ENCODE measurements around the gene COQ9. TPM values are rescaled to one million over a fixed set of nuclear protein-coding genes. Genes with fewer than 3 reads are reported as not detected.

COQ9 gene
- total RNA-seq, 2 donors from 2014 or later, result 29.5 to 33.5 TPM

GRCh38 chr16:57483725-57484514 is 36.6 kb downstream of the COQ9 start:
- TF ChIP-seq CTCF (IDR thresholded peaks at IDR 0.05), result no peak
- no peaks in the 10 kb centered on the region for H3K27me3 ChIP-seq (replicated peaks; ENCODE audit: insufficient read depth)
- ATAC-seq (ENCODE audit: insufficient number of reproducible peaks, low FRiP score, low read depth), result no peak
- H3K9me3 ChIP-seq, result no peaks in the 10 kb centered on the region
- DNase-seq (ENCODE audit: low spot score), result no peak
- H3K36me3 ChIP-seq, result no peaks in the 10 kb centered on the region
- H3K4me1 ChIP-seq (ENCODE audit: control insufficient read depth in 1 of 2, low read depth in 2 of 2), result peaks cover 12 to 58% of the 10 kb centered on the region in 2 donors
- H3K4me3 ChIP-seq, result no peak overlapping the region
- peak overlapping the region; percentile 16 to 92 for H3K27ac ChIP-seq

GRCh38 chr16:57484515-57485005 is 37.3 kb downstream of the COQ9 start:
- ATAC-seq (ENCODE audit: insufficient number of reproducible peaks, low FRiP score, low read depth), result no peak
- DNase-seq (ENCODE audit: low spot score), result no peak
- H3K9me3 ChIP-seq, result no peaks in the 10 kb centered on the region

GRCh38 chr16:57485091-57485915 is 38.0 kb downstream of the COQ9 start:
- Histone ChIP-seq H3K4me3 (peak overlapping the region; percentile 90), H3K4me1 (ENCODE audit: control insufficient read depth in 1 of 2, low read depth in 2 of 2) (peaks cover 8 to 44% of the 10 kb centered on the region in 2 donors), H3K9me3 (no peaks in the 10 kb centered on the region), H3K36me3 (no peaks in the 10 kb centered on the region), H3K27ac (peak overlapping the region; percentile 81 to 92), H3K27me3 (replicated peaks; ENCODE audit: insufficient read depth) (no peaks in the 10 kb centered on the region)
- DNase-seq (ENCODE audit: low spot score) (no peak), ATAC-seq (ENCODE audit: insufficient number of reproducible peaks, low FRiP score, low read depth) (no peak)
- TF ChIP-seq CTCF (IDR thresholded peaks at IDR 0.05), result no peak

More at GRCh38 chr16:57484515-57485005, 37.3 kb downstream of the COQ9 start:
- Histone ChIP-seq H3K27ac (peak overlapping the region; percentile 81 to 92), H3K36me3 (no peaks in the 10 kb centered on the region), H3K4me1 (ENCODE audit: control insufficient read depth in 1 of 2, low read depth in 2 of 2) (peaks cover 8 to 52% of the 10 kb centered on the region in 2 donors), H3K4me3 (peak overlapping the region; percentile 90), H3K27me3 (replicated peaks; ENCODE audit: insufficient read depth) (no peaks in the 10 kb centered on the region)
- no peak for TF ChIP-seq CTCF (IDR thresholded peaks at IDR 0.05)

GRCh38 chr16:57485916-57486857 is 38.9 kb downstream of the COQ9 start, which contains the start of gene DOK4:
Gene DOK4, minus strand, starts transcription at chr16:57486493. Its CDS starts 6,986 bp downstream, at chr16:57479507.
- no peaks in the 10 kb centered on the region for H3K27me3 ChIP-seq (replicated peaks; ENCODE audit: insufficient read depth)
- no peak for DNase-seq (ENCODE audit: low spot score)
- peak within 1 kb of the TSS; percentile 86 to 92 for H3K27ac ChIP-seq
- peak within 1 kb of the TSS; percentile 90 for H3K4me3 ChIP-seq
- TF ChIP-seq CTCF (IDR thresholded peaks at IDR 0.05), result no peak
- peaks cover 8 to 36% of the 10 kb centered on the region in 2 donors for H3K4me1 ChIP-seq (ENCODE audit: control insufficient read depth in 1 of 2, low read depth in 2 of 2)
- peak; percentile 57 for ATAC-seq (ENCODE audit: insufficient number of reproducible peaks, low FRiP score, low read depth)
- H3K36me3 ChIP-seq, result no peaks in the 10 kb centered on the region
- no peaks in the 10 kb centered on the region for H3K9me3 ChIP-seq

Data from thoracic aorta (tissue), 2 donors.